G401.6 (cell line): Measurements from ENCODE around the gene ITSN1.
"Not testable (repeated sequence)": the region's sequence is repeated elsewhere in the genome, so short reads cannot be mapped to it uniquely, and the experiment has no call there.

Experiments used
- FAIRE-seq: peaks from 2 replicates; lab custom pipeline; 2012; peaks lifted over from hg19 to GRCh38; lab: Jason Lieb, UNC

Gene ITSN1

GRCh38 chr21:33894736-33895288 lies 252.5 kb downstream of the ITSN1 start:
- peak; percentile 89 for FAIRE-seq

GRCh38 chr21:33895356-33895755 lies 253.1 kb downstream of the ITSN1 start:
- FAIRE-seq = no peak

- FAIRE-seq = no peak
These were observed 254.4 kb downstream of the ITSN1 start for GRCh38 chr21:33896691-33897090.

GRCh38 chr21:33897098-33897497 lies 254.8 kb downstream of the ITSN1 start:
- no peak for FAIRE-seq

- FAIRE-seq = no peak
These were observed 255.4 kb downstream of the ITSN1 start for GRCh38 chr21:33897739-33898138.

GRCh38 chr21:33898586-33898985 lies 256.3 kb downstream of the ITSN1 start:
- no peak for FAIRE-seq

GRCh38 chr21:33899199-33899598 lies 256.9 kb downstream of the ITSN1 start:
- no peak for FAIRE-seq

GRCh38 chr21:33901412-33902288 lies 259.3 kb downstream of the ITSN1 start:
- FAIRE-seq = peak; percentile 69

GRCh38 chr21:33902349-33902748 lies 260.0 kb downstream of the ITSN1 start:
- no peak for FAIRE-seq

- FAIRE-seq = no peak
These were observed 261.7 kb downstream of the ITSN1 start for GRCh38 chr21:33904041-33904440.

GRCh38 chr21:33908760-33909159 lies 266.5 kb downstream of the ITSN1 start:
- FAIRE-seq = no peak

- no peak for FAIRE-seq
These were observed 267.5 kb downstream of the ITSN1 start for GRCh38 chr21:33909756-33910155.

GRCh38 chr21:33914188-33914587 lies 271.9 kb downstream of the ITSN1 start:
- no peak for FAIRE-seq

- peak; percentile 96 for FAIRE-seq
These were observed 273.3 kb downstream of the ITSN1 start, which contains the start of gene ATP5PO for GRCh38 chr21:33915368-33916199. TSS of gene ATP5PO (minus strand) at chr21:33915804. CDS start at chr21:33915763, 41 bp downstream.

GRCh38 chr21:33916200-33916567 lies 273.9 kb downstream of the ITSN1 start:
- no peak for FAIRE-seq

GRCh38 chr21:33917421-33917820 lies 275.1 kb downstream of the ITSN1 start:
- no peak for FAIRE-seq

- FAIRE-seq = peak; percentile 87
These were observed 281.9 kb downstream of the ITSN1 start for GRCh38 chr21:33924079-33924765.

GRCh38 chr21:33924766-33925100 lies 282.4 kb downstream of the ITSN1 start:
- FAIRE-seq = no peak

- FAIRE-seq = not testable (repeated sequence)
These were observed 283.9 kb downstream of the ITSN1 start for GRCh38 chr21:33926248-33926647.

- FAIRE-seq = not testable (repeated sequence)
These were observed 288.9 kb downstream of the ITSN1 start for GRCh38 chr21:33931052-33931798.

- FAIRE-seq = no peak
These were observed 289.6 kb downstream of the ITSN1 start for GRCh38 chr21:33931799-33932390.
